GM21737 (cell line): ENCODE results near the gene STXBP2.

ENCODE experiments used
- ATAC-seq: cut with Tn5 transposase; IDR thresholded peaks from one replicate; pipeline ENCODE4 v1.9.1; 2021; ENCODE audit warnings: mild to moderate bottlenecking, moderate library complexity; ENCODE audit not compliant: unreplicated experiment

Gene STXBP2

DNA sequence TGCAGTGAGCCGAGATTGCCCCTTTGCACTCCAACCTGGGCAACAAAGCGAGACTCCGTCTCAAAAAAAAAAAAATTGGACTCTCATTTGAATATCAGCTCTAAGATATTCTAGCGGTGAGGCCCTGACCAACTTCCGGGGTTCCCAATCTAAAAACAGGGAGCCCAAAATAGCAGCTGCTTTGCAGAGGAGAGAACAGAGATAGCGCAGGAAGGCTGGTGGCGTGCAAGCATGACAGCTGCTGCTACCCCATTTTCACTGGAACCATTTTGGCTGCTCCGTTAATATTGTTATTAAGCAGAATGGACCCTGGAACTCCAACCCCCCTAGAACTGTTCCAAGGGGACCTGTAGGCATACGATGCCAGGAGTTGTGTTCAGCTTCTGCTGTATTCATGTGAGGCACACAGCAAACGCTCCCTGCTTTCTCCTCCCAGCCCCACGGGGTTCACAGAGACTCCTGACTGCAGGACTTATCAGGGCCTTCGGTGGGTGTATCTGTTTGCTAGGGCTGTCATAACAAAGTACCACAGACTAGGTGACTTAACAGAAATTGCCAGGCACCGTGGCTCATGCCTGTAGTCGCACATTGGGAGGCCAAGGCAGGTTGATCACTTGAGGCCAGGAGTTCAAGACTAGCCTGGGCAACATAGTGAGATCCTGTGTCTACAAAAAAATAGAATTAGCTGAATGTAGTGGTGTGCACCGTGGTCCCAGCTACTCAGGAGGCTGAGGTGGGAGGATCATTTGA is 11.5 kb downstream of the STXBP2 start:
- no peak for ATAC-seq

DNA sequence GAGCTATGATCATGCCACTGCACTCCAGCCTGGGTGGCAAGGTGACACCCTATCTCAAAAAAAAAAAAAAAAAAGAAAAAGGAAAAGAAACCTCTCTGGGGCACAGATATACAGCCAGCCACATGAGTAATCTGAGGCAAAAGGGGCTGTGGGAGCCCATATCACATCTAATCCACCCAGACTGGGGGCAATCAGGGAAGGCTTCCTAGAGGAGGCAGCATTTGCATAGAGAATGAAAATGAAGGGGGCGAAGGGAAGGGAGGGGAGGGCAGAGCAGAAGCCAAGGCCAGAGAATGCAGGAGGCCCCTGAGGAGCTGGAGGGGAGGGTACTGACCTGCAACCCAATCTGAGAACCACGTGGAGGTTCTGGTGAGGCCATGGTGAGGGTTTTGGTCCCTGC is 13.2 kb downstream of the STXBP2 start:
- ATAC-seq, result no peak

DNA sequence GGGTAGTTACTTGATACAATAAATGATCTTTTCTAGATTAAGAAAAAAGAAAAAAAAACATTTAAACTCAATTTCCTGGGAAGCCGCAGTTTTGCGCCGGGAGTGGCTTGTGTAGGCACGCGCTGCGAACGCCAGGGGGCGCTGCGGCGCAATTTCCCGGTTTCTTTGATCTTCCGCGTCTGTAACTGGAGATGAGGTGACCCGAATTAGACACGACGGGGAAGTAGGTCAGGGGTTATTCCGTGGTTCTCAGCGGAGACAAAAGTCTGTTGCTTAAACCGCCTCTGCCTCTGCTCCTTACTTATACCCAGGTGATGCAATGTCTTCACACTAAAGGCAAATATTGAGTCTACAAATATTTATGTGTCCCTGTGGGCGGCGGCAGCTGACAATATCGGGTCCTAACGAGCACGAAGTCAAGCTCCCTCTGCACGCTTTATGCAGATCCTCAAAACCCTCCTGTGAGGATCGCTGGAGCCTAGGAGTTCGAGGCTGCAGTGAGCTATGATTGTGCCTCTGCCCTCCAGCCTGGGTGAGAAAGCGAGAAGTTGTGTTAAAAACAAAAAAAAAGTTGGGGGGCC is 15.2 kb downstream of the STXBP2 start:
- no peak for ATAC-seq

- ATAC-seq, result no peak
Measured at GRCh38 chr19:7654401-7654800, 17.5 kb downstream of the STXBP2 start.

GRCh38 chr19:7655581-7655980 is 18.7 kb downstream of the STXBP2 start:
- no peak for ATAC-seq

DNA sequence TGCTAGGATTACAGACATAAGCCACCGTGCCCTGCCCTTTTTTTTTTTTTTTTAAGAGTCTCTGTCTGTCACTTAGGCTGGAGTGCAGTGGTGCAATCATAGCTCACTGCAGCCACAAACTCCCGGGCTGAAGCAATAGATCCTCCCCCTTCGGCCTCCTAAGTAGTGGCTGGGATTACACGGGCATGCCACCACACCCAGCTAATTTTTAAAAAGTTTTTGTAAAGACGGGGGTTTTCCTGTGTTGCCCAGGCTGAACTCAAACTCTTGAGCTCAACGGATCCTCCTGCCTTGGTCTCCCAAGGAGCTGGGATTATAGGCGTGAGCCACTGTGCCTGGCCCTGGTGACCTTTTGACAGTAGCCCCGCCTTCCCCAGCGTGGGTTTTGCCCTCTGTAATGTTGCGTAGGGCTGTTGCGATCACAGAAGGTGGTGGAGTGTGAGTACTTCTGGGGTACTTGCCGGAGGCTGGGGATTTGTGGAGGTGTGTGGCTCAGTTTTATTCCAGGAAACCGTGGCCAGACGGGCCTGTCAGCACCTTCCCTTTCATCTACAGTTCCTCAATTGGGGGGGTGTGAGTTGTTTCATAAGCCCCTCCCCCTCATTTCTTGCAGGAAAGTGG is 20.3 kb downstream of the STXBP2 start:
- ATAC-seq, result no peak

DNA sequence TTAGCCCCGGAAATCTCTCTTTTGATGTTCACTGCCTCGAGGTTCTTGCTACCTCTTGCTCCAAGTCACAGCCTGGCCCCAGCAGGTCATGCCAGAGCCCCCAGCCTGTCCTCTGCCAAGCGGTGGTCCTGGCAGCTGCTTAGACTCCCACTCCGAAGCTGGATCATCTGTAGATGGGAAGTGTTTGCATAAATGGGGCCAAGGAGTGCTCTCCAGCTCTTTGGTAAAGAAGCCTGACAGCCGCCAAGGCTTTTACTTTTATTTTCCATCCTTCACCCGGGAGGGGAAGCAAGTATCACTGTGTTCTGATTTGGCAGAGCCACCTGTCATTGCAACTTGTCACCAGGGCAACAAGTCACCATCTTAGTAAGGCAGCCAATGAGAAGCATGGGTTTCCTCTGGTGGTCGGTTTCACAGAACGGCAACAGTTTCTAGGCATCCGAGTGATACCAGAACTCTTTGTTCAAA is 21.3 kb downstream of the STXBP2 start:
- ATAC-seq, result peak; percentile 88

GRCh38 chr19:7661744-7662538 is 25.0 kb downstream of the STXBP2 start:
- no peak for ATAC-seq

- no peak for ATAC-seq
Measured at GRCh38 chr19:7662657-7663056, 25.7 kb downstream of the STXBP2 start.

- ATAC-seq, result no peak
Measured at GRCh38 chr19:7663706-7664105, 26.8 kb downstream of the STXBP2 start.

DNA sequence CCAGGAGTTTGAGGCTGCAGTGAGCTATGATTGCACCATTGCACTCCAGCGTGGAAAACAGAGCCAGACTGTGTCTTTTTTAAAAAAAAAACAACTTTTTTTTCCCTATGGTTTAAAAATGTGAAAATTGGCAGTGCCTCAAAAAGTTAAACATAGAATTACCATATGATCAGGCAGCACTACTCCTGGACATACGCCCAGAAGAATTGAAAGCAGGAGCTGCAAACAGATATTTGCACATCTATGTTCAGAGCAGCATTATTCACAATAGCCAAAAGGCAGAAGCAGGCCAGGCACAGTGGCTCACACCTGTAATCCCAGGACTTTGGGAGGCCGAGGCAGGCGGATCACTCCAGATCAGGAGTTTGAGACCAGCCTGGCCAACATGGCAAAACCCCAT is 28.2 kb downstream of the STXBP2 start:
- no peak for ATAC-seq

- no peak for ATAC-seq
Measured at GRCh38 chr19:7668842-7669241, 31.9 kb downstream of the STXBP2 start, which contains the start of gene RETN. Gene RETN (plus strand): TSS chr19:7669049. CDS start chr19:7669327, 278 bp downstream.

DNA sequence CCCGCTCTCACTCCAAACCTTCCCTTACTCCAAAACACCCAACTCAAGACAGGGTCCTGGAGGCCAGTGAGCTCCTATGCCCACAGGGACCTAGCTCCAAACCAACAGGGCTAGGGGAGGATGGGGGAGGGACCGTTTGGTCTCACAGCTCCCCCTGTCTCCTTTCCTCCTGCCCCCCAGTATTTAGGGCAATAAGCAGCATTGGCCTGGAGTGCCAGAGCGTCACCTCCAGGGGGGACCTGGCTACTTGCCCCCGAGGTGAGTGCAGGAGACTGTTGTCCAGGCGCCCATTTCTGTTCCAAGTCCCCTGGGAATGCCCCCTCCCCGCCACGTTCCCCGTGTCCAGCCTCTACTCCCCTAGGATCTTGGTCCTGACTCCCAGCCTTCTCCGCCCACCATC is 32.7 kb downstream of the STXBP2 start:
- no peak for ATAC-seq

DNA sequence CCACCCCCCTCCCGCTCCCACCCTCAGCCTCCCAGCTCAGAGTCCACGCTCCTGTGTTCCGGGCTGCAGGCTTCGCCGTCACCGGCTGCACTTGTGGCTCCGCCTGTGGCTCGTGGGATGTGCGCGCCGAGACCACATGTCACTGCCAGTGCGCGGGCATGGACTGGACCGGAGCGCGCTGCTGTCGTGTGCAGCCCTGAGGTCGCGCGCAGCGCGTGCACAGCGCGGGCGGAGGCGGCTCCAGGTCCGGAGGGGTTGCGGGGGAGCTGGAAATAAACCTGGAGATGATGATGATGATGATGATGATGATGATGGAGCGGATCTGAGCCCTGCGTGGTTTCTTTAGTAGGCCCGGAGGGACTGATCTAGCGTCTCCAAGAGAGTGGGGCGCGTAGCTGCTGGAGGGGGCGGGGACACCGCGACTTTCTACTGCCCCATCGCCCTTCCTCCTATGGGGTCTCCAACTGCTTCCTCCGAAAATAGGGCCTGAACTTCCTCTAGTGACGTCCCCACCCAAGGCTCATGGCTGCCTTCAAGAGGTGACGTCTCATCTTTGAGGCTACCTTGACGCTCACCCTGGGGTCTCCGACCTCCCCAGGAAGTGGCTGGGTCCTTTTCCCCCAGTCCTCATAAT is 33.4 kb downstream of the STXBP2 start:
- no peak for ATAC-seq

GRCh38 chr19:7670790-7671189 is 33.9 kb downstream of the STXBP2 start:
- ATAC-seq, result no peak

GRCh38 chr19:7672522-7672921 is 35.6 kb downstream of the STXBP2 start:
- ATAC-seq, result no peak

GRCh38 chr19:7674010-7675005 is 37.4 kb downstream of the STXBP2 start:
- no peak for ATAC-seq

GRCh38 chr19:7676376-7676775 is 39.5 kb downstream of the STXBP2 start:
- no peak for ATAC-seq

DNA sequence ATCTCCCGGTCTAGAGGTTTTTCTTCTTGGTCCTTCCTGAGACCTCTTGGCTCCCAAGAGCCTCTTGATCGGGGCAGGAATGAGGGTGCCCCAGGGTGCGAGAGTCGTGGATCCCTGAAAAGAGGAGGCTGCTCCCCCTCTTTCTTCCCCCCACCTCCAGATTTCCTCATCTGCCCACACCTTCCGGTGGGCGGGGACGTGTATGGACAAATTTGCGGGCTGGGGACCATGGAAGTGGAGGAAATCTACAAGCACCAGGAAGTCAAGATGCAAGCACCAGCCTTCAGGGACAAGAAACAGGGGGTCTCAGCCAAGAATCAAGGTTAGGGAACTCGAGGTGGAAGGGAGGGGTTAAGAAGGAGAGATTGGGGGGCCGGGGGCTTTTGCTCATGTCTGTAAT is 39.9 kb downstream of the STXBP2 start, which contains the start of gene MCEMP1:
MCEMP1 (plus strand) TSS at position 237 of the 400 bp plus-strand sequence; CDS start at position 268, 31 bp downstream.
- ATAC-seq, result no peak
